ENCODE results near the gene PLEKHA8. TPM values are rescaled to one million over a fixed set of nuclear protein-coding genes. Genes with fewer than 3 reads are reported as not detected.

Gene PLEKHA8
- total RNA-seq, 1 experiment from 2014 or later = 23.0 TPM

- no peaks in the 10 kb centered on the region for H3K4me1 ChIP-seq (replicated peaks; ENCODE audit: insufficient read depth)
- H3K4me3 ChIP-seq = no peak overlapping the region
- POLR2A ChIA-PET (ENCODE audit: unreplicated experiment) = no interaction called here
- intact Hi-C loops (cut with micrococcal nuclease; ENCODE audit: unreplicated experiment) = loop anchor here (5.0 kb wide), 1 partner anchor 480 kb away; no protein-coding TSS in a partner anchor
- no peak overlapping the region for H3K4me2 ChIP-seq
- H3K36me3 ChIP-seq (ENCODE audit: low read depth) = 0 out of 2 replicates have a peak, but pooled peaks cover 4% of the 10 kb centered on the region
- BruUV-seq (replicated peaks) = no TSS peak
- no peaks in the 10 kb centered on the region for H3K79me2 ChIP-seq (ENCODE audit: low read depth)
- no peaks in the 10 kb centered on the region for H4K20me1 ChIP-seq (ENCODE audit: insufficient read depth)
- H3K9me3 ChIP-seq (ENCODE audit: insufficient read depth, low read depth) = no peaks in the 10 kb centered on the region
- H3F3A ChIP-seq (ENCODE audit: insufficient read depth, low read depth) = no peaks in the 10 kb centered on the region
- TF ChIP-seq CTCF (conservative IDR thresholded peaks at IDR 0.05) (no peak), EZH2 (IDR thresholded peaks at IDR 0.05; ENCODE audit: low read depth) (no peak)
- H2AFZ ChIP-seq = no peak overlapping the region
- H3K9me2 ChIP-seq (ENCODE audit: insufficient read depth) = no peaks in the 10 kb centered on the region
- H3K27me3 ChIP-seq (ENCODE audit: insufficient read depth, low read depth) = no peaks in the 10 kb centered on the region
- H3K27ac ChIP-seq = no peak overlapping the region
- no peak for DNase-seq
- CTCF ChIA-PET = no interaction called here
Observed at GRCh38 chr7:30082686-30083085, 54.5 kb downstream of the PLEKHA8 start.

- no peaks in the 10 kb centered on the region for H3K9me2 ChIP-seq (ENCODE audit: insufficient read depth)
- ChIA-PET POLR2A (ENCODE audit: unreplicated experiment) (no interaction called here), CTCF (no interaction called here)
- intact Hi-C loops (cut with micrococcal nuclease; ENCODE audit: unreplicated experiment) = loop anchor here (5.0 kb wide), 1 partner anchor 479 kb away; no protein-coding TSS in a partner anchor
- no peak for DNase-seq
- H3F3A ChIP-seq (ENCODE audit: insufficient read depth, low read depth) = no peaks in the 10 kb centered on the region
- TF ChIP-seq CTCF (conservative IDR thresholded peaks at IDR 0.05) (no peak), EZH2 (IDR thresholded peaks at IDR 0.05; ENCODE audit: low read depth) (no peak)
- H4K20me1 ChIP-seq (ENCODE audit: insufficient read depth) = no peaks in the 10 kb centered on the region
- no peak overlapping the region for H2AFZ ChIP-seq
- no peaks in the 10 kb centered on the region for H3K79me2 ChIP-seq (ENCODE audit: low read depth)
- no peaks in the 10 kb centered on the region for H3K9me3 ChIP-seq (ENCODE audit: insufficient read depth, low read depth)
- no TSS peak for BruUV-seq (replicated peaks)
- no peak overlapping the region for H3K4me2 ChIP-seq
- no peak overlapping the region for H3K27ac ChIP-seq
- no peaks in the 10 kb centered on the region for H3K4me1 ChIP-seq (replicated peaks; ENCODE audit: insufficient read depth)
- H3K4me3 ChIP-seq = no peak overlapping the region
- H3K27me3 ChIP-seq (ENCODE audit: insufficient read depth, low read depth) = no peaks in the 10 kb centered on the region
- 0 out of 2 replicates have a peak, but pooled peaks cover 4% of the 10 kb centered on the region for H3K36me3 ChIP-seq (ENCODE audit: low read depth)
Observed at GRCh38 chr7:30083334-30083733, 55.1 kb downstream of the PLEKHA8 start.

- no peak overlapping the region for H2AFZ ChIP-seq
- H3K4me2 ChIP-seq = no peak overlapping the region
- no peaks in the 10 kb centered on the region for H3K27me3 ChIP-seq (ENCODE audit: insufficient read depth, low read depth)
- intact Hi-C loops (cut with micrococcal nuclease; ENCODE audit: unreplicated experiment) = loop anchor here (5.0 kb wide), 1 partner anchor 478 kb away; no protein-coding TSS in a partner anchor
- H3K79me2 ChIP-seq (ENCODE audit: low read depth) = no peaks in the 10 kb centered on the region
- ChIA-PET POLR2A (ENCODE audit: unreplicated experiment) (no interaction called here), CTCF (no interaction called here)
- no peaks in the 10 kb centered on the region for H3K36me3 ChIP-seq (ENCODE audit: low read depth)
- H3K4me1 ChIP-seq (replicated peaks; ENCODE audit: insufficient read depth) = no peaks in the 10 kb centered on the region
- no peaks in the 10 kb centered on the region for H3K9me2 ChIP-seq (ENCODE audit: insufficient read depth)
- H3K4me3 ChIP-seq = no peak overlapping the region
- TF ChIP-seq CTCF (conservative IDR thresholded peaks at IDR 0.05) (no peak), EZH2 (IDR thresholded peaks at IDR 0.05; ENCODE audit: low read depth) (no peak)
- H3K9me3 ChIP-seq (ENCODE audit: insufficient read depth, low read depth) = no peaks in the 10 kb centered on the region
- H3F3A ChIP-seq (ENCODE audit: insufficient read depth, low read depth) = no peaks in the 10 kb centered on the region
- no peaks in the 10 kb centered on the region for H4K20me1 ChIP-seq (ENCODE audit: insufficient read depth)
- no peak for DNase-seq
- H3K27ac ChIP-seq = no peak overlapping the region
- no TSS peak for BruUV-seq (replicated peaks)
Observed at GRCh38 chr7:30084212-30084611, 56.0 kb downstream of the PLEKHA8 start.

Measured in PC-9 (cell line).